Stimulated activated CD4-positive, alpha-beta T cell treated with anti-CD3 and anti-CD28 coated beads, Interleukin-12 subunit alpha, Interleukin-12 subunit beta, amount 100 ng/mL, for 48 hours (primary cell): ENCODE results near the gene SLCO4A1.

Source experiments
- DNase-seq, 3 donors: peaks; one replicate each; pipeline ENCODE4 v3.0.0-alpha.2; 2020; ENCODE audit warnings: low read depth in 2 of 3, low spot score in 1 of 3

Gene SLCO4A1

DNA sequence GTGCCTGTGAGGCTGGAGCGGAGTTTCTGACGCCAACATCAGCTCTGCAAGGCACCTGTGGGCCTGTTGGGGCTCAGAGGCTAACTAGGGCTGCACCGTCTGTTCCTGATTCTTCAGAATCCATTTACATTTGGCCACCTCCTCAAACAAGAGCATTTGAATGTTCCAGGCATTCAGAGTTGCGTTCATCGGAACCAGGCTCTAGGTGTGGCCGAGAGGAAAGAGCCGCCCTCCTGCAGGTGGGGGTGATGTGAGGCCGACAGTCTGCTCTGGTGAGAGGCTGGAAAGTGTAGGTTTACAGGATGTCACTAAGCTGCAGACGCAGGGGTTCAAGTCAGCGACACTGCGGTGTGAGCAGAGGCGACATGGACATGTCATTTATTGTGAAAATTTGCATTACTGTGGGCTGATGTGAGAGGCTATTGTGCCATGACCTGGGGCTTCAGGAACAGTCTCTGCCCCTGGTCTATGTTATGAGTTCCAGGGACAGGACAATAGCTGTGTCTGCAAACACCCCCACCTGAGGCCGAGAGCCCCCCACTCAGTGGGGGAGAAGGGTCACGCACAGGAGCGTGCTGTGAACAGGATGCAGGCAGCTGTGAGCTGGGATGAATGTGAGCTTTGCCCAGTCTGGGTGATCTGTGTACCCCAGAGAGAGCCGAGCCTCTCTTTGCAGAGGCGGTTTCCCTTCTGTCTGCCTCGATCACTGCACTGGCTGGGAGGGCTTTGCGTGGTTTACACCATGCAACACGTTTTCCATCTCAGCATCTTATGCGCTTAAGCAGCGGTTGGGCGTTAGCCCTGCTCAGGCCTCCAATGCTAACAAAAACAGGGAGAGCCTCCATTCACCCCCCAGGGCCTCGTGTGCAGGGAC lies 21.1 kb downstream of the SLCO4A1 start:
- no peak for DNase-seq

DNA sequence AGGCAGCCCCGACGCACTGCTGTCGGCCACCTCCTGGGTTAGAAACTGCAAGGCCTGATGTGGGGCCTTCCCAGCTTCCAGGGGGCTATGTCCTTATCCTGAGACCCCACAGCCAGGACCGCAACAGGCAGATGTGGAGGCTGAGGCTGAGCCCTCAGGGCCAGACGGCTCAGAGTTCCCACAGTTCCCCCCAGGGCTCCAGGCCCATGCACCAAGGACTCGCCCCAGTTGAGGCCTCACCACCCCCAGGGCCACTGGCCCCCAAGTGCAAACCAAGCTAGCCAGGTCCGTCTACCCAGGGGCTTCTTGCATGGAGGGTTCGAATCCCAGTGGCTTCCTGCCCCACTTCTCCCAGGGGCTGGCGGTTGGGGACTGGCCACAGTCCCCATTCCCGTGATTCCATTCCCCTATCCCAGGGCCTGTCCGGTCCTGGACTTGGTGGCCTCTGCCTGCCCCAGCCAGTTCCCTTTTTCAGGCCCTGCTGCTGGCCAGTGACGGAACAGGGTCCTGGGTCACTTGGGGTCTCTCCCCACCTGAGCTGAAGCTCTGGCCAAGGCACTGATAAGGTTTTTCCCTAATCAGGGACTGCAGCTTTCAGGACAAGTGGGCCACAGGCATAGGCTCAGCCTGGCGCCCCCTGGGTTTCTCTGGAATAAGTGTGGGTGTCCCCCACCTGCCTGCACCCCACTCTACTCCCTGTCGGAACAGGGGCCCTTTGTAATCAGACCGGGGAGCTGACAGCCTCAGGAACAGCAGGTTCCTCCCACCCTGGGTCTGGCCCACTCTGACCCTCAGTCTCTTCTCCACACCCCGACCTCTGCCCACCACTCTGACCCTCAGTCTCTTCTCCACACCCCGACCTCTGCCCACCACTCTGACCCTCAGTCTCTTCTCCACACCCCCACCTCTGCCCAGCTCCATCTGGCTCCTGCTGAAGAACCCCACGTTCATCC lies 22.0 kb downstream of the SLCO4A1 start:
- no peak for DNase-seq

DNA sequence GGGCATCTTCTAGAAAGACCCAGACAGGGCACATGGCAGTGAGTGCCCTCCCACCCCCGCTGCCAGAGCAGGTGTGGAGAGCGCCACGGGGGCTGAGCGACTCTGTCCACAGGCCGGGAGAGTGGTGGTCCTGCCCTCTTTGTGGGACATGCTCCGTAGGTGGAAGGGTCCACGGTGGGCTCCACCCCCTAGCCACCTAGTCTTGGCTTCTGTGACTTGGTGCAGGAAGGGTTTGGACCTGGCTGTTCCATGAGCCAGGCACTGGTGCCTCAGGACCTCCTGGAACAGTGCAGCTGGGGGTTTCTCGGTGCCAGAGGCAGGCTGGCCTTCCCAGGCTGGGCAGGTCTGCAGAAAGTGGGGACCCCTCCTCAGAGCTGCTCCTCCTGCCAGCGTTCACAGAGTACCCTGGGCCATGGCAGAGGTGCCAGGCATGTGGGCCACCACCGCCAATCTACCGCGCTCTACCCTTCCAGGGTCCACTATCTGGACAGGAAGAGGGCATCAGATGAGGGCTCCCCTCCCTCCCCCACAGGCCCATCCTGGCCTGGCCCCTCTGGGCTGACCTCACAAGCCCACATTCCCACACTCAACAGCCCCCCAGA lies 23.0 kb downstream of the SLCO4A1 start:
- no peak for DNase-seq

GRCh38 chr20:62665826-62666735 lies 23.8 kb downstream of the SLCO4A1 start:
- DNase-seq = no peak

- no peak for DNase-seq
These were observed 24.6 kb downstream of the SLCO4A1 start for GRCh38 chr20:62666736-62667529.

DNA sequence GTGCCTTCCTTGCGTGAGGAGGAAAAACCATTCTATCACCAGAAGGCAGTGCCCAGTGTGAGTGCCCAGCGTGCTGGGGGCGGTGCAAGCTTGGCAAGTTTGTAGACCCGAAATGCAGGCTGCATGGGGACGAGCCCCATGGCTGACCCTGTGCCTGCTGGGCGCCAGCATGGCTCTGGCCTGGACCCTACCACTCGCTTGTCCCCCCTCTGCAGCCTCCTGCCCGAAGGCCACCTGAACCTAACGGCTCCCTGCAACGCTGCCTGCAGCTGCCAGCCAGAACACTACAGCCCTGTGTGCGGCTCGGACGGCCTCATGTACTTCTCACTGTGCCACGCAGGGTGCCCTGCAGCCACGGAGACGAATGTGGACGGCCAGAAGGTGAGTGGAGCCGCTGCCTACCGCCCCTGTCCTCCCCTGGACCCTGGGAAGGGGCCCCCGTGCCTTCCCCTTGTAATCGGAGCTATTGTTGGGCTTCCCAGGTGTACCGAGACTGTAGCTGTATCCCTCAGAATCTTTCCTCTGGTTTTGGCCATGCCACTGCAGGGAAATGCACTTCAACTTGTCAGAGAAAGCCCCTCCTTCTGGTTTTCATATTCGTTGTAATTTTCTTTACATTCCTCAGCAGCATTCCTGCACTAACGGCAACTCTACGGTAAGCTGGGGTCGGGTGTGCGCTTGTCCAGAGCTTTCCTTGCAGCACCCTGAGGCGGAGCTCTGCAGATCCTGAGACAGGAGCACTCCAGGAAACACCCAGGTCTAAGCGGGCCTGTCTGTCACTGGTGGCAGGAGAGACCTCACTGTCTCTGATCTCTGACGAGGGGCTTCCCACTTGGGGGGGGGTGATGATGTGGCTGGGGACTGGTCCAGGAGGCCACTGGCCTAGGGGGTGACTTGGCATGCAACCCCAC lies 25.5 kb downstream of the SLCO4A1 start:
- no peak for DNase-seq

GRCh38 chr20:62668441-62669027 lies 26.2 kb downstream of the SLCO4A1 start:
- peak in 2 of 3 donors; percentile 14 to 16 for DNase-seq

DNA sequence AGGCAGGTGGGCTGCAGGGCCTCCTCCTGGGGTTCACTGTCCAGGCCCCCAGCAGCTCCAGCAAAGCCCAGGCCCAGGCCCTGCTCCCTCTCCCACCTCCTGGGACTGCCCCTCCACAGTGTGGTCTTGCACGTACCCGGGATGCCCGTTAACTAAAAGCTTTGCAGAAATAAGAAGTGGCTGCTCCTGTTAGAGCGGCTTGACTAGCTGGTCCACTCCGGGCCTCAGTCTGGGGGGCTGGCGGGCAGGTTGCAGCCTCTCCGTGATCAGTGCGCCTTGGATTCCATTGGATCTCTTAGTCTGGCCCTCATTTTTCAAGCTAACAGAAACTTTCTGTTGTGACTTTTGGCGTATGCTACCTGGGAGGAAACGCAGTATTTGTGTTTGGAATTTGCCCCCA lies 26.9 kb downstream of the SLCO4A1 start:
- no peak for DNase-seq

DNA sequence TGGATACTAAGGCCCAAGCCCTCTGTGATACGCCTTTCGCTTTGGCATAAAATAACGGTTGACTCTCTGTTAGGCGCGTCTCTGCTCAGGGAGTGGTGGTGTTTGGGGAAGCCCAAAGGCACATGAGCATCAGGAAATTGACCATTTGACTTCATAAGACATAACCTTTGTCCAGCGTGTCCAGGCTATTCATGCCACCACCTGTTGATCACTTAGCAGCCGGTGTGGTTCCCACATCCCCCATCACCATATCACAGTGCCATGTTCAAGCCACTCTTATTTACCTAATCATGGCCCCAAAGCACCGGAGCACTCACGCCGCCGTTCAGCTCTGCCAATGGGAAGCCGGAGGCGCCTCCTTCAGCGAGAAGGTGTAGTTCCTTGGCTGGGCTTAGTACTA lies 27.9 kb downstream of the SLCO4A1 start:
- no peak for DNase-seq

- DNase-seq = no peak
These were observed 28.7 kb downstream of the SLCO4A1 start for GRCh38 chr20:62670998-62671397.

GRCh38 chr20:62671765-62672164 lies 29.5 kb downstream of the SLCO4A1 start:
- no peak for DNase-seq

GRCh38 chr20:62674370-62674769 lies 32.1 kb downstream of the SLCO4A1 start:
- DNase-seq = no peak

DNA sequence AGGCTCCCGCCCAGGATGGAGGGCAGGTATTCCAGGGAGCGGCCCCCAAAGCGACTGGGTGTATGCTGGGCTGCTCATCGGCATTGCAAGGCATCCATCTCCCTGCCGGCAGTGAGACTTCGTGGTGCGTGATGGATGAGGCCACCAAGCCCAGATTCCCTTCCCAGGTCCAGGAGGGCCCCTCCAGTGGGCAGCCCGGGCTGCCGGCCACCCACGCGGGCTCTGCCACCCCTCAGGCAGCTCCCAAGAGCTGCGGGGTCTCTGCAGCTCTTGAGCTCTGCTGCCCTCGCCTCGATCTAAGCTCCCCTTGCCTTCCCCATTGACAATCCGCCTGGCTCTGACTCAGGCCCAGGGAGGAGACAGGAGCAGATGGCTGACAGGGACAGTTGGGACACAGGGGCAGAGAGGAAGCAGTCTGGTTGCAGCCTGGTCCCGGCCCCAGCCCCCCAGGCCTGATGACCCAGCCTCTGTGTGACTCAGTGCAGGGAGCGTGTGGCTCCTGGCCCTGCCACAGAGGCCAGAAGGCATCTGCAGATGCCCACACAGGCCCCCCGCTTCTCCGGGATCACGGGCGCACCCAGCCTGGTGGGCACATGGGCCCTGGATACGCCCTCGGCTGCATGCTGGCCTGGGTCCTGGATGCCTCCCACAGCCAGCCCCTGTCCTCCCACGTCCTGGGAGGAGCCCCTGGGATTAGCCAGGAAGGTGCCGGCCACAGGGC lies 33.0 kb downstream of the SLCO4A1 start:
- no peak for DNase-seq

- no peak for DNase-seq
These were observed 33.6 kb downstream of the SLCO4A1 start for GRCh38 chr20:62675877-62676260.

GRCh38 chr20:62676976-62677375 lies 34.7 kb downstream of the SLCO4A1 start:
- DNase-seq = no peak

DNA sequence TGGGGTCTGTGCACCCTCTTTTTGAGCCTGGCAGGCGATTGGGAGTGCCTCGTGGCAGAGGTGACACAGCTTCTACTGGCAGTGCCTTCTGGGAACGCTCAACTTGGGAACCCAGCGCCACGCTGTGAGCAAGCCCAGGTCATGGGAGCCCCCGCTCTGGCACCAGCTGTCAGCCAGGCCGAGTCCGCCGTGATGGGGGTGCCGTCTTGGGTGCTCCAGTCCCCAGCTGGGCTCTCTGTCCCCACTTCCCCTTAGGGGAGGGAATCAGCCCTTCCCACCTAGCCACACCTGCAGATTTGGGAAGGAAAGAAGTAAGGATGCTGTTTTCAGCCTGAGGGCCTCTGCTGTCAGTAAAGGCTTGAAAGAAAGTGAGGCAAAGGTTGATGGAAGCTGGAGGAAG lies 35.4 kb downstream of the SLCO4A1 start:
- no peak for DNase-seq

DNA sequence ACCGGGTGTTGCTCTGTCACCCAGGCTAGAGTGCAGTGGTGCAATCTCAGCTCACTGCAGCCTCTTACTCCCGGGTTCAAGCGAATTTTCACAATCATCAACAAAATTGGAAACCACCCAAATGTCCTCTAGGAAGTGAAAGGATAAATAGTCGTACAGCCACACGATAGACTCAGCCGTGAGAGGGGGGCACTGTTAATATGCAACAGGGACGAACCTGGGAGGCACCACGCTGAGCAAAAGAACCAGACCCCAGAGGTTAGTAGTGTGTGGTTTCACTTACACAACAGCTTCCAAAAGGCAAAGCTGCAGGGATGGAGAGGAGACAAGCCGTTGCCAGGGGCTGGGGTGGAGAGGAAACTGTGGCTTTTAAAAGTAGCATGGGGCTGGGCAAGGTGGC lies 36.2 kb downstream of the SLCO4A1 start:
- DNase-seq = no peak
